H1 (cell line): ENCODE measurements around the gene LRRC4C. TPM values are rescaled to one million over a fixed set of nuclear protein-coding genes. Genes with fewer than 3 reads are reported as not detected.

Source experiments
- ASH2L ChIP-seq: fragments of 200-600, 300-600 bp; sonication (generic); IDR thresholded peaks from one replicate; pipeline ENCODE4 v1.7.1; 2017; ENCODE audit warnings: low read length
- EGR1 ChIP-seq: IDR thresholded peaks from 2 replicates; pipeline ENCODE4 v1.6.1; 2011; ENCODE audit warnings: low read depth, low read length, borderline replicate concordance
- HDAC6 ChIP-seq: IDR thresholded peaks from one replicate; pipeline ENCODE4 v1.7.1; 2012; ENCODE audit warnings: low read depth, mild to moderate bottlenecking, inconsistent platforms, low read length, moderate library complexity
- PHF8 ChIP-seq: fragments of 200-600 bp; sonication (generic); conservative IDR thresholded peaks from 2 replicates; pipeline ENCODE4 v1.7.1; 2012; ENCODE audit warnings: low read depth, mild to moderate bottlenecking, inconsistent platforms, low read length, moderate library complexity
- SP2 ChIP-seq: IDR thresholded peaks from 2 replicates; pipeline ENCODE4 v1.6.1; 2012; ENCODE audit warnings: mild to moderate bottlenecking, low read length, inconsistent platforms
- polyA plus RNA-seq, 7 experiments: library from polyadenylated mRNA; depleted of rRNA in 3 of 7; stranded (reverse) in 5 of 7; unstranded in 2 of 7; fragments of >200 nt in 5 of 7; fragments of 200-250 nt in 2 of 7; gene quantifications; 1 replicate in 5 of 7; 2 replicates in 1 of 7; 4 replicates in 1 of 7; pipeline versions ENCODE4 v1.2.1 to v1.2.3, GENCODE V29; 2011 to 2013; ENCODE audit warnings: missing spikeins in 2 of 7, mixed read lengths in 2 of 7
- total RNA-seq: library from RNA; stranded (reverse); fragmentation: NEBNext Ultra II Directional; extraction: Animal tissue kit (Norgen Biotek cat#: 25700); gene quantifications from 2 replicates; pipeline ENCODE4 v1.2.1, GENCODE V29; 2021

Gene LRRC4C
- total and polyA plus RNA-seq, 2 of the 8 experiments (the other 6 are each of a cell fraction or from before 2014, with no cell fraction given): 0.23 to 2.2 TPM

- TF ChIP-seq PHF8 (no peak), SP2 (no peak), HDAC6 (no peak), ASH2L (no peak), EGR1 (no peak)
Measured at GRCh38 chr11:41058138-41058537, 401.3 kb downstream of the LRRC4C start (continued).
